Measurements from ENCODE around the gene JAKMIP2.

Gene JAKMIP2

GRCh38 chr5:147699496-147700088 is 82.9 kb downstream of the JAKMIP2 start:
- no peak for DNase-seq (ENCODE audit: low read depth, low spot score)

- DNase-seq (ENCODE audit: low read depth, low spot score) = no peak
These were observed 85.1 kb downstream of the JAKMIP2 start for GRCh38 chr5:147697380-147697779.

GRCh38 chr5:147694772-147695171 is 87.8 kb downstream of the JAKMIP2 start:
- no peak for DNase-seq (ENCODE audit: low read depth, low spot score)

GRCh38 chr5:147693233-147693632 is 89.3 kb downstream of the JAKMIP2 start:
- DNase-seq (ENCODE audit: low read depth, low spot score) = no peak

GRCh38 chr5:147691130-147691529 is 91.4 kb downstream of the JAKMIP2 start:
- no peak for DNase-seq (ENCODE audit: low read depth, low spot score)

- no peak for DNase-seq (ENCODE audit: low read depth, low spot score)
These were observed 91.9 kb downstream of the JAKMIP2 start for GRCh38 chr5:147690595-147690994.

GRCh38 chr5:147689426-147689825 is 93.1 kb downstream of the JAKMIP2 start:
- no peak for DNase-seq (ENCODE audit: low read depth, low spot score)

- DNase-seq (ENCODE audit: low read depth, low spot score) = no peak
These were observed 93.7 kb downstream of the JAKMIP2 start for GRCh38 chr5:147688656-147689356.

- no peak for DNase-seq (ENCODE audit: low read depth, low spot score)
These were observed 95.4 kb downstream of the JAKMIP2 start for GRCh38 chr5:147687118-147687517.

- no peak for DNase-seq (ENCODE audit: low read depth, low spot score)
These were observed 96.1 kb downstream of the JAKMIP2 start for GRCh38 chr5:147686421-147686820.

GRCh38 chr5:147685993-147686392 is 96.5 kb downstream of the JAKMIP2 start:
- DNase-seq (ENCODE audit: low read depth, low spot score) = no peak

- no peak for DNase-seq (ENCODE audit: low read depth, low spot score)
These were observed 107.4 kb downstream of the JAKMIP2 start for GRCh38 chr5:147675168-147675567.

- DNase-seq (ENCODE audit: low read depth, low spot score) = no peak
These were observed 108.1 kb downstream of the JAKMIP2 start for GRCh38 chr5:147674411-147674810.

GRCh38 chr5:147673791-147674190 is 108.7 kb downstream of the JAKMIP2 start:
- no peak for DNase-seq (ENCODE audit: low read depth, low spot score)

GRCh38 chr5:147673266-147673665 is 109.3 kb downstream of the JAKMIP2 start:
- no peak for DNase-seq (ENCODE audit: low read depth, low spot score)

- DNase-seq (ENCODE audit: low read depth, low spot score) = no peak
These were observed 111.2 kb downstream of the JAKMIP2 start for GRCh38 chr5:147671365-147671764.

- no peak for DNase-seq (ENCODE audit: low read depth, low spot score)
These were observed 111.7 kb downstream of the JAKMIP2 start for GRCh38 chr5:147670815-147671214.

- no peak for DNase-seq (ENCODE audit: low read depth, low spot score)
These were observed 113.2 kb downstream of the JAKMIP2 start for GRCh38 chr5:147669169-147669869.

- no peak for DNase-seq (ENCODE audit: low read depth, low spot score)
These were observed 114.1 kb downstream of the JAKMIP2 start for GRCh38 chr5:147668385-147668784.

- no peak for DNase-seq (ENCODE audit: low read depth, low spot score)
These were observed 115.2 kb downstream of the JAKMIP2 start for GRCh38 chr5:147667363-147667762.

GRCh38 chr5:147666419-147666818 is 116.1 kb downstream of the JAKMIP2 start:
- no peak for DNase-seq (ENCODE audit: low read depth, low spot score)

- no peak for DNase-seq (ENCODE audit: low read depth, low spot score)
These were observed 121.0 kb downstream of the JAKMIP2 start for GRCh38 chr5:147661541-147661940.
